HepG2 (cell line): ENCODE results near the gene SMAP2. TPM values are rescaled to one million over a fixed set of nuclear protein-coding genes. Genes with fewer than 3 reads are reported as not detected.
A peak's percentile ranks its signal among the peaks of the same experiment; 100 is the strongest.

ENCODE experiments used
- AGO1 ChIP-seq: fragments of 200-400 bp; formaldehyde crosslinking; IDR thresholded peaks from 2 replicates; pipeline ENCODE4 v1.6.1; 2017; ENCODE audit warnings: mild to moderate bottlenecking, low read depth, low read length, moderate library complexity; ENCODE audit not compliant: poor library complexity, severe bottlenecking
- DNMT3B ChIP-seq: conservative IDR thresholded peaks from 2 replicates; pipeline ENCODE4 v1.6.1; 2016; ENCODE audit warnings: missing biosample characterization, control low read depth
- GMEB2 ChIP-seq: IDR thresholded peaks from 2 replicates; pipeline ENCODE4 v1.6.1; 2016; ENCODE audit warnings: missing biosample characterization, missing genetic modification reagents, low read depth
- GTF3A ChIP-seq: sonication (generic); formaldehyde crosslinking; conservative IDR thresholded peaks from 2 replicates; pipeline ENCODE4 v1.4.0; 2020; ENCODE audit warnings: mild to moderate bottlenecking, missing genetic modification reagents
- HOXA5 ChIP-seq: sonication (generic); formaldehyde crosslinking; IDR thresholded peaks from 2 replicates; pipeline ENCODE4 v1.4.0; 2020; ENCODE audit warnings: missing genetic modification reagents
- KIAA2018 ChIP-seq: sonication (generic); formaldehyde crosslinking; IDR thresholded peaks from 2 replicates; pipeline ENCODE4 v1.5.0; 2020; ENCODE audit warnings: mild to moderate bottlenecking, missing genetic modification reagents, borderline replicate concordance
- NCOA2 ChIP-seq: sonication (generic); formaldehyde crosslinking; IDR thresholded peaks from 2 replicates; pipeline ENCODE4 v1.8.0; 2022; ENCODE audit warnings: inconsistent platforms
- SAFB2 ChIP-seq: sonication (generic); formaldehyde crosslinking; IDR thresholded peaks from 2 replicates; pipeline ENCODE4 v1.5.1; 2020; ENCODE audit warnings: missing genetic modification reagents, low read depth, mild to moderate bottlenecking, borderline replicate concordance
- SAP130 ChIP-seq: IDR thresholded peaks from 2 replicates; pipeline ENCODE4 v1.6.1; 2016; ENCODE audit warnings: low read depth
- ZBTB25 ChIP-seq: IDR thresholded peaks from 2 replicates; pipeline ENCODE4 v1.6.1; 2018; ENCODE audit warnings: missing genetic modification reagents
- ZBTB43 ChIP-seq: sonication (generic); formaldehyde crosslinking; conservative IDR thresholded peaks from 2 replicates; pipeline ENCODE4 v1.4.0; 2020; ENCODE audit warnings: missing genetic modification reagents
- ZC3H4 ChIP-seq: sonication (generic); formaldehyde crosslinking; IDR thresholded peaks from 2 replicates; pipeline ENCODE4 v1.4.0; 2020; ENCODE audit warnings: missing genetic modification reagents, borderline replicate concordance
- ZNF44 ChIP-seq: sonication (generic); formaldehyde crosslinking; IDR thresholded peaks from 2 replicates; pipeline ENCODE4 v1.5.1; 2020; ENCODE audit warnings: mild to moderate bottlenecking, missing genetic modification reagents
- ZNF746 ChIP-seq: sonication (generic); formaldehyde crosslinking; IDR thresholded peaks from 2 replicates; pipeline ENCODE4 v1.8.0; 2022; ENCODE audit warnings: mild to moderate bottlenecking, missing genetic modification reagents
- polyA plus RNA-seq, 8 experiments: library from polyadenylated mRNA; depleted of rRNA in 3 of 8; stranded (reverse) in 7 of 8; unstranded in 1 of 8; fragments of >200 nt; fragmentation: Illumina TruSeq in 4 of 8; extraction: Trizol in 4 of 8; gene quantifications; 2 replicates each; pipeline versions ENCODE4 v1.2.1 to v1.2.3, GENCODE V29; 2011 to 2016; ENCODE audit warnings: low read depth in 4 of 8, missing spikeins in 1 of 8, mixed read lengths in 1 of 8; ENCODE audit not compliant: insufficient read depth in 1 of 8
- total RNA-seq, 5 experiments: library from RNA; depleted of rRNA; stranded (reverse); fragments of >200 nt; fragmentation: Illumina TruSeq; extraction: Trizol; gene quantifications; 2 replicates each; pipeline ENCODE4 v1.2.3, GENCODE V29; 2016; ENCODE audit warnings: low read depth in 1 of 5

The SMAP2 gene
- total and polyA plus RNA-seq, 2 of the 13 experiments (the other 11 are each of a cell fraction or from before 2014, with no cell fraction given), result 19.0 to 22.3 TPM

GRCh38 chr1:40449684-40450494, 76.4 kb downstream of the SMAP2 start, which contains the start of gene ZFP69B (continued):
- TF ChIP-seq GMEB2 (no peak), DNMT3B (0 out of 2 replicates have a peak, but pooled peaks have one; percentile 31), HOXA5 (peak; percentile 22; the same call in 1 of the 2 replicates), ZBTB25 (CRISPR knock-in tag) (no peak), SAFB2 (peak; percentile 77; the same call in 1 of the 2 replicates), NCOA2 (CRISPR knock-in tag) (no peak; the same call in 1 of the 2 replicates), ZC3H4 (CRISPR knock-in tag) (no peak), KIAA2018 (CRISPR knock-in tag) (no peak), ZBTB43 (CRISPR knock-in tag) (no peak), ZNF746 (CRISPR knock-in tag) (no peak), SAP130 (CRISPR knock-in tag) (peak; percentile 89), GTF3A (CRISPR knock-in tag) (no peak), AGO1 (peak; percentile 31), ZNF44 (peak; percentile 61; the same call in 1 of the 2 replicates)
